Activated CD4-positive, alpha-beta T cell treated with anti-CD3 and anti-CD28 coated beads for 4 hours (primary cell): ENCODE measurements around the gene ARCN1.

Experiments
- DNase-seq, 2 donors: peaks; one replicate each; pipeline ENCODE4 v3.0.0-alpha.2; 2020

ARCN1 gene

DNA sequence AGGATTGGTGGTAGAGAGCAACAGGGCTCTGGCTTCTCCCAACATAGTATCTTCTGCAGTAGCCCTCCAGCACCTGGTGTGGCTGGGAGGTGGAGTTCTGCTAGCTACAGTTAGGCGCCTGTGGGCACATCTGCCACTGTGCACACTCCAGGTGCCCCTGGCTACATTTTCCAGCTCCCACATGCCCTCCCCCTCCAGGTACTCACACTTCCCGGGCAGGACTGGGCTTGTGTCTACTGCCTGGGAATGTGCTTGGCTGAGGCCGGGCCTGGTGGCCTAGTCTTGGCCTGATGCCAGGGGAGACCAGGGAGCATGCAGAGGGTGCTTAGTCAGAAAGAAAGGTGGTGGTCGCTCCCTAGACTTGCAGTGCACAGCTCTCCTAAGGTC lies 51.1 kb downstream of the ARCN1 start:
- DNase-seq: no peak

DNA sequence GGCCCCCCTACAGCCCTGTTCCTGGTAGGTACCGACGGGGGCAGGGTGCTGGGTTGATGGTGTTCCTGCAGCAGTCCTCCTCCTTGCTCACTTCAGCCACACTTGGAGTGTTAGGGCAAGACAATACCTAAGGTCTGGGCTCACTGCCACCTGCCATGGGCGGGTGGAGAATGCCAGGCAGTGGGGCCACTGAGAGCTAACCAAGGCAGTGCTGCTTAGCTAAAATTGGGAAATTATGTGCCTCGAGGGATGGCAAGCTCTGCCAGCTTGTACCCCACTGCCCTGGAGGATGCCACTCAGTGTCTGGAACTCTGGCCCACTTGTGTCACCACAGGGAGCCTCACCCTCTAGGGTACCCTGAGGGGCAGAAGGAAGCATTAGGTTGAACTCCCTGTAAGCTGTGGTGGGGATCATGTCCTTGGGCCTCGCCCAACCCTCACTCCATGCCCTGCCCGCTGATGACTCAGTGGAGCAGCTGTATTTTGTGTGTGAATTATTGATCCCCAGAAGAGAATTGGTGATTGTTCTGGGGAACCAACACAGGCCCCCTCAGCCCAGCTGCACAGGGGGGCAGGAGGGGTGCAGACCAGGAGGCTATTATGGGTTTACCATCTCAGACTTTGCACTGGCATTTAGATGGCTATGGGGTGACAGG lies 53.0 kb downstream of the ARCN1 start:
- DNase-seq: no peak

DNA sequence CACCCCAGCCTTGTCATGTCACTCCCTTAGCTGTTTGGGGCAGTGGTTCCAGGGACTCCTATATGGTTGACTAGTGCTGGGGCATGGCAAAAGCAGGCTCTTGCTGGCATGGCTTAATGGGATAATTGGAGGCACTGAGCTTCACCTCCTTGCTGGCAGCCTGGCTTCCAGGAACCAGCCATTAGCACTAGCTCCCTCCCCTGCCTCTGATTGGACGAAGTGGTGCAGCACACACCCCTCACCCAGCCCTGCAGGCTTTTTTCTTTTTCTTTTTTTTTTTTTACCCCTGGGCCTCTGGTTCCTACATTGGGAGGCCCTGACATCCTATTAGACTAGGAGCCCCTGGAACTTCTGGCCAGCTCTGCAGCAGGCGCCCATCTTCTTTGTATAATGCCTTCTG lies 53.8 kb downstream of the ARCN1 start:
- no peak for DNase-seq

DNA sequence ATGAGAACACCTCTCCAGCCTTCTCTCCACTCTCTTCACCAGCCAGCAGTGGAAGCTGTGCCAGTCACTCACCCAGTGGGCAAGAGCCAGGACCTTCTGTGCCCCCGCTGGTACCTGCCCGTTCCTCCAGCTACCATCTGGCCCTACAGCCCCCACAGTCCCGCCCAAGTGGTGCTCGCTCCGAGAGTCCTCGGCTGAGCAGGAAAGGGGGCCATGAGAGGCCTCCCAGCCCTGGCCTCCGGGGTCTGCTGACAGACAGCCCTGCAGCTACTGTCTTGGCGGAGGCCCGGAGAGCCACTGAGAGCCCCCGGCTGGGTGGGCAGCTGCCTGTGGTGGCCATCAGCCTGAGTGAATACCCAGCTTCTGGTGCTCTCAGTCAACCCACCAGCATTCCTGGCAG lies 55.4 kb downstream of the ARCN1 start:
- DNase-seq: no peak

DNA sequence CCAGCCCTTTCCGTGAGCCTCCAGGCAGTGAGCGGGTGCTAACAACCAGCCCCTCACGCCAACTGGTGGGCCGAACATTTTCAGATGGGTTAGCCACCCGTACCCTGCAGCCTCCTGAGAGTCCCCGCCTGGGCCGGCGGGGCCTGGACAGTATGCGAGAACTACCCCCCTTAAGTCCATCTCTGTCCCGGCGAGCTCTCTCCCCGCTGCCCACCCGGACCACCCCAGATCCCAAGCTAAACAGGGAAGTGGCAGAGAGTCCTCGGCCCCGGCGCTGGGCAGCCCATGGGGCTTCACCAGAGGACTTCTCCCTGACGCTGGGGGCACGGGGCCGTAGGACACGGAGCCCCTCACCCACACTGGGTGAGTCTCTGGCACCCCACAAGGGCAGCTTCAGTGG lies 55.8 kb downstream of the ARCN1 start:
- no peak for DNase-seq

DNA sequence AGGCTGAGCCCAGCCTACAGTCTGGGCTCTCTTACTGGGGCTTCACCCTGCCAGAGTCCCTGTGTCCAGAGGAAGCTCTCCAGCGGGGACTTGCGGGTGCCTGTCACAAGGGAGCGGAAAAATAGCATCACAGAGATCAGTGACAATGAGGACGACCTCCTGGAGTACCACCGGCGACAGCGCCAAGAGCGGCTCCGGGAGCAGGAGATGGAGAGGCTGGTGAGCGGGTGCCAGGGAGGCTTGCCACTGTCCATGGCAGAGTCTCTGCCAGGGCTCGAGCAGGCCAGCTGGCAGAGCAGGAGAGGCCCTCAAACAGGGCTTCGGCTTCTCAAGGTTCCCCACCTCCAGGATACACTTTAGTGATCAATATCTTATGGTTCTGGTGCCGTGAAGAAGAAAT lies 56.2 kb downstream of the ARCN1 start:
- DNase-seq: no peak

DNA sequence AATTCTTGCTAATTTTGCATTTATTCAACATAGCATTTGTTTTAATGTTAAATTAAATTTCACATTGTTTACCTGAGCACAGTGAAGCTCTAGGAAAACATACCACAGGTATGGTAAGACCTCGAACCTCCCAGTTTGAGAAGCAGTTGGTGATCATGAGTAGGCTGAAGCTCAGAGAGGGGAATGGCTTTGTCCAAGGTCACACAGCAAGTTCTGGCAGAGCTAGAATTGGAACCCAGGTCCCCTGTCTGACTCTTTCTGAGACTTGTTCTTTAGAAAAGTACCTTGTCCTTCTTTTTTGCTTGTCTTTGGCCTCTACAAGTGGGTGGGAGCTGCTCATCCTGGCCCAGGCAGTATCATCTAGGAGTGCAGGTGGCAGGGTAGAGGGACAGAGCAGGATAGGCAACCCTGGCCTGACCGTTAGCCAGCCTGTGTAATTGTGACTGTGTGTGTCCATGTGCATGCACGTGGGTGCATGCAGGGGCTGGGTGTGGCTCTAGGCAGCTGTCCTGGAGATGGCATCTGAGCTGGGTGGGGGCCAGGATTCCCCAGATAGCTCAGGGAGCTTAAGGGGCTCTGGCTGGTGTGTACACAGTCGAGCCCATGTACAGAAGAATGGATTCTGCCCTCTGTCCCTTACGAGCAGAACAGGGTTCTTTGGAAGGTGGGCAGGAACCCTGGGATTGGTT lies 56.8 kb downstream of the ARCN1 start:
- DNase-seq: no peak

DNA sequence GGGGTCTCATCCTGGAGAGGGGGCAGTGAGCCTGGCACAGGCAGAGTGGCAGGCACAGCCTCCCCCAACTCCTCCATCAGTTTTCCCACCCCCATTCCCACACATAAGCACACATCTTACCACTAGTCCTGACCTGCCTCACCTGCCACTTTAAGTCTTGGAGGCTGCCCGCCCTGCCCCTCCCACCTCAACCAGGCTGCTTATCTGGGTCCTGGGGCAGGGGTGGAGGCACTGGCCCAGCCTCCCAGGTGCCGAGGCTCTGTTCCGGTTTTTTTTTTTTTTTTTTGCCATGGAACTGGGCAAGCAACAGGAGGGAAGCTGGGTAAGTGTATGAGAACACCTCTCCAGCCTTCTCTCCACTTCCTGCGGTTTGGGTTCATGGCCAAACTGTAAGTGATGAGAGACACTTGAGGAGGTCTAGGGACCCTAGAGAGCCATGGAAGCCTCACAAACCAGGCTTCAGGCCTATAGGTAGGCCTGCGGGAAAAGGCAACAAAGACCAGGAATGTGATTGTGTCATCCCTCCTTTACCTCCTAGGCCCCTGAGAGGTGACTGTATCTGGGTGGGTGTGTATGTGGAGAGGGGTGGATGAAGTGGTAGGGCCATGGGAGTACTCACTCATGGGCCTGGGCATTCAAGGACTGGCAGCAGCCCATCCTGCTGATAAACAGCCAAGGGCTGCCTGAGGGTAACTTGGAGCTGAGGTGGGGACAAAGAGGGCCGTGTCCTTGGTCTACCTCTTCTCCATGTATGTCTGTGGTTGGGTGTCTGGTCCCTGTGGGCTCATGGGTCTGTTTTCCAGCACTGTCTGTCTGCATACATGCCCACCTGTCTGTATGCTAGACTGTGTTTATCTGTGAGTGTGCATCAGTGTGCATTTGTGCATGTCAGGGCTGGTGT lies 57.8 kb downstream of the ARCN1 start:
- DNase-seq: no peak

DNA sequence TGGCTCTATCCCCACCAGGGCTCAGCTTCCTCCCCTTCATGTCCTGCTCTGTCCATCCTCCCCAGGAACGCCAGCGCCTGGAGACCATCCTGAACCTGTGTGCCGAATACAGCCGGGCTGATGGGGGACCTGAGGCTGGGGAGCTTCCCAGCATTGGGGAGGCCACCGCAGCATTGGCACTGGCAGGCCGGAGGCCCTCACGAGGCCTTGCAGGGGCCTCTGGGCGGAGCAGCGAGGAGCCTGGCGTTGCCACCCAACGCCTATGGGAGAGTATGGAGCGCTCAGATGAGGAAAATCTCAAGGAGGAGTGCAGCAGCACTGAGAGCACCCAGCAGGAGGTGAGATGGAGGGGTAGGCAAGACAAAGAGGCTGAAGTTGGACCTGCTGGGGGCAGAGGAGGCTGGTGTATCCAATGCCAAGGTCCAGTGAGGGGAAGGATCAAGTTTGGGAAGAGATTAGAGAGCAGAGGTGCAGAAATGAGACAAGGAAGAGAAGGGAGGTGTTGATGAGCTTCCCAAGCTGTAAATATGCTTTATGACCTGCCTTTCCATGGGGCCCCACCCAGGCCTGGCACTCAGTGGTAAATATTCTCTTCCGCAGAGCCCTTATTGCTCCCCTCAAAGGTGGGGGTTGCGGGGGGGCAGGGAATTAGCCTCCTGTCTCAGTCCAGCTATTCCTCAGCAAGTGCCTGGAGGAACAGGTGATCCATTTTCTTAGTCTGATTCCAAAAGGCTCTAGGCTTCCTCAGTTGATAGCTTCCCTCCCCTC lies 59.1 kb downstream of the ARCN1 start:
- DNase-seq: no peak

DNA sequence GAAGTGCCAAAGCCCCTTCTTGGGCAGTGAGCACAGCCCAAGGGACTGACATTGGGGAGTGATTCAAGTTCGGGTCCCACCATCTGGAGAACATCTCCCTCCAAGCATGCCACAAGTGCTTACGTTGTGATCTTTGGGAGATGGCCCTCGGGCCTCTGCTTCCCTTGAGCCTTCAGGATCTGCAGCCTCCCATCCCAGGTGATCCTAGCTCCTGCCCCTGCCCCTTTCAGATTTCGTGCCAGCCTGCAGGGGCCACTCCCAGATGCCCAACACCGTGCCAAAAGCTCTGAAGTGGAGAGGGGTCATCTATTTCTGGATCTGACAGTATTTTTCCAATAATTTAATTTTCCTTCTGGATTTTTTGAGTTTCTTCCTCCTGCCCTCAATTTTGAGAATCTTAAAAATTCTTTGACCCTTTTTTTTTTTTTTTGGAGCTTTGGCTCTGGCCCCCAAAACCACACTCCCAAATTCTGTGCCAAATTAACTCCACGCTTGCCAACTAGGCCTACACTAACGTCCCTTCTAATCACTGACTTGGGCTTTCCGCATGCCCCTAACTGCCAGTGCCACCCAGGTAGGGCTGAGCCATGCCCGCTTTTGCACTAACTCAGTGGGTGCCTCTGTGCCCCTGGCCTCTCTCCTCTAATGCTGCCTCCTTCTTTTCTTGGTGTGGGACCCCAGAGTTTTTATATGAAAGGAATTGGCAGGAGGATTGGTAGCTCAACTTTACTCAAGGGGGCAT lies 60.5 kb downstream of the ARCN1 start:
- no peak for DNase-seq

DNA sequence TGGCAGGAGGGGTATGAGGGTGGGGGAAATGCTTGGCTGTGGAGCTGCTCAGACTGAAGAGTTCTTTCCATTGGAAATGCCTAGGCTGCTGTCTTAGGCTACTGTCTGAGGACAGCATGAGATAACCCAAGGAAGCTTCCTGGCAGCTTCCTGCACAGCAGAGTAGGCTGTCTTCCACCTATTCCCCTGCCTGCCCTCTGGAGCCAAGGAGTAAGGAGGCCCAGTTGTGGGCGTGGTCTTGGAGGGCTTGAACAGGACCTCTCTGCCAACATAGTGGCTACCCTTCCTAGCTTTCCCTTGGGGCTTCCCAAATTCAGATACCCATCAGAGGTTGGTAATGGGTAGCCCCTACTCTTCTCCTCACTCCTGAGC lies 61.1 kb downstream of the ARCN1 start:
- no peak for DNase-seq

DNA sequence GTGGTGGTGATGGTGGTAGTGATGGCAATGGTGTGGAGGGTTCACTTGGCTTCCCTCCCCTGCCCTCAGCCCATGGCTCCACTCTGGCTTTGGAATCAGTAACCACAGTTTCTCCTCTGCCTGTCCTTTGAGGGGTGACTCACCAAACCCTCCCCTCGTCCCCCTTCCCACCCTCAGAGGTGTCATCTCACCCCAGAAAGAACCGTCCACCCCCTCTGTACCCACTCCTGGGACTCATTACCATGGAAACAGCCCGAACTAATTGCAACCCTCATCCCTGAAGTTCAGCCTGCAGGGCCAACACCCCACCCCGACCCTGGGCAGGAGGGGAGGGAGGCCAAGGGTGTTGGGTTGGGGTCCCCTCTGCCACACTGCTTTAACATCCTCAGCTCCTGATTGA lies 61.8 kb downstream of the ARCN1 start:
- DNase-seq: no peak

DNA sequence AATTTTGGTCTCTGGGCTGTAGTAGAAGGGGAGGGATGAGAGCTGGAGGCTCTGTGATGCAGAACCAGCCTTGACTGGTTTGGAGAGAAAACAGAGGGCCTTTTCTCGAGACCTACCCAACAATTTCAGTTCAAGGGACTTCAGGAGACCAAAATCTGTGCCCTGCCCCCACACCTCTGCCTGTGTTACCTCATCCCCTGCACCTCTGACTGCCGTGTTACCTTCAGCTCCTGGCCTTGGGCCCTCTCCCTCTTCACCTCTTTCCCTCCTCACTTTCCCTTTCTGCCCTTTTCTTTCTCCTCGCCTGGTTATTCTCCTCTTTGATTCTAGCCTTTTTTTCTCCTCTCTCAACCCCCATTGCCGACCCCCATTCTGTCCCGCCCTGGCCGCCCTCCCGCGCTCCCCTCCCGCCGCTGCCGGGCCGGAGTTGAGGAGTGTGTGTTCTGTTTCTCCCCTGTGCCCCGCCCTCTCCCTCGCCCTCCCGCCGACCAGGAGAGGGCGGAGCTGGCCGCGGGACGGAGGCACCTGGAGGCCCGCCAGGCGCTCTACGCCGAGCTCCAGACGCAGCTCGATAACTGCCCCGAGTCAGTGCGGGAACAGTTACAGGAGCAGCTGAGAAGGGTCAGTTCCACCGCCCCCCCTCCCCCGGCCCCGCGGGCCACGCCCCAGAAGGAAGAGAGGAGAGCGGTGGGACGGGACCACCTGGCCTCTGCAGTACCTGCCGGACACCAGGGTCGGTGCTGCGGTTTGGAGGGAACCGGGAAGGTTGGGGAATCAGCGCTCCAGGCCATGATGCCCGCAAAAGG lies 62.4 kb downstream of the ARCN1 start:
- DNase-seq: no peak

DNA sequence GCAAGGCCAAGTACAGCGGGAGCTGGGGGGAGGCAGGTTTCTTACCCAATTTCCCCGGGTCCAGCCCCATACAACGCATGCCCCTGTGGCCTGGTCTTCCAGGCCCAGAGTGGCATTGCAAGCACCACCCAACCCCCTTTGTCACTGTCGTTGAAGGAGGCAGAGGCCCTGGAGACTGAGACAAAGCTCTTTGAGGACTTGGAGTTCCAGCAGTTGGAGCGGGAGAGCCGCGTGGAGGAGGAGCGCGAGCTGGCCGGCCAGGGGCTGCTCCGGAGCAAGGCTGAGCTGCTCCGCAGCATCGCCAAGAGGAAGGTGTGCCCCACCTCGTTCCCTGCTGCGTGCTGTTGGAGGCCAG lies 63.0 kb downstream of the ARCN1 start:
- DNase-seq: no peak

DNA sequence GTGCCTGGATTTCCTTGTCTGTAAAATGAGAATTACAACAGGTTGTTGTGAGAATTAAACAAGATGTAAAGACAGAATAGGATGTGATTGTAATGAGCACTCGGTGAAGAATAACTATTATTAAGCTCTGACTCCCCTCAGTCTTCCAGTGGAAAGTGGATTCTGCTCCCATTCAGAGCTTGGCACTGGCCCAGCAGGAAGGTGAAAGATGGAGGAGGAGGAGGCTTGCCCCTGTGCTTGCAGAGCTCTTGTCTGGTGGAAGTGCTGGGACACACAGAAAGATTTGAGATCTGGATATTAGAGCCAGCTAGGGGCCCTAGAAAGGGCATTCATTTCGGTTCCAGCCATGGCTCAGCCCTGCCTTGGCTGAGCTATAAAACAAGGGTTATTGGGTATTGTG lies 63.4 kb downstream of the ARCN1 start:
- no peak for DNase-seq

DNA sequence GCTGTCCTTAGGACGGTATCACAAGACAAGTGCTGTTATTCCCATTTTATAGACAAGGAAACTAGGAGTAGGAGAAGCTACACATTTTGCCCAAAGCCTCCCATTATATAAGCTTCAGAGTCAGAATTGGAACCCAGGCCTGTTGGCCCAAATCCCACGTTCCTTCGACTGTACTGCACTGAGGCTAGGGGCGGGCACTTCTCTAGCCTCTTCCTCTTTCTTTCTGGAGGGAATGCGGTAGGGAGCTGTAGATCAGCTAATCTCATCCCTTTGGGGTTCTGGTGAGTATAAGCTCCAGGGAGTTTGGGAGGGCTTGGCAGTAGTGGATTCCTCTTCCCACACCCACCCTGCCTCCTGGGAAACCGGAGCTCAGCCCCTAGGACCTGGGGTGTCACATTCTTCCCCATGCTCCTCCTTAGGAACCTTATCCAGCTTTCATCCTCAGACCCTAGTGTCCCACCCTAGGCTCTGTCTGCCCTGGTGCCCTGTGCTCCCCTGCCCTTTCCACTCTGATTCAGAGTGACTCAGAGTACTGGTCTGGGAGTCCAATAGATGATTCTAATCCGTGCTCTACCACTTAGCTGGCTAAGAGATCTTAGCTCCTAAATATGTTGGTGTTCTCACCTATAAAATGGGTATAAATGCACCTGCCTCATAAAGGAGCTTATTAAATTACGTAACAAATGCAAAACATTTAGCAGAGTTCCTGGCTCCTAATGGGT lies 64.5 kb downstream of the ARCN1 start:
- no peak for DNase-seq

DNA sequence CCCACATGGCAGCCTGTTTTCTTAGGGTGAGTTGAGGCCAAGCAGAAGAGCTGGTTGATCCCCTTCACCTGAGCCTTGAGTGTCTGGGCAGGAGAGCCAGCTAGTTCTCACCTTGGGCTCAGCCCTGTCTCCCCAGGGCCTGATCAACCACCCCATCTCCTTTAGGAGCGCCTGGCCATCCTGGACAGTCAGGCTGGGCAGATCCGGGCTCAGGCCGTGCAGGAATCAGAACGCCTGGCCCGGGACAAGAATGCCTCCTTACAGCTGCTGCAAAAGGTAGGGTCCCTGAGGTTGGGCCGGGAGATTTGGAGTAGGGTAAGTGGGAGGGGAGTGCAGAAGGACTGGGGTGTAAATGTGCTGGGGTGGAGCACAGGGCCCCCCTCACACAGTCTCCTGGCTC lies 66.5 kb downstream of the ARCN1 start:
- no peak for DNase-seq

DNA sequence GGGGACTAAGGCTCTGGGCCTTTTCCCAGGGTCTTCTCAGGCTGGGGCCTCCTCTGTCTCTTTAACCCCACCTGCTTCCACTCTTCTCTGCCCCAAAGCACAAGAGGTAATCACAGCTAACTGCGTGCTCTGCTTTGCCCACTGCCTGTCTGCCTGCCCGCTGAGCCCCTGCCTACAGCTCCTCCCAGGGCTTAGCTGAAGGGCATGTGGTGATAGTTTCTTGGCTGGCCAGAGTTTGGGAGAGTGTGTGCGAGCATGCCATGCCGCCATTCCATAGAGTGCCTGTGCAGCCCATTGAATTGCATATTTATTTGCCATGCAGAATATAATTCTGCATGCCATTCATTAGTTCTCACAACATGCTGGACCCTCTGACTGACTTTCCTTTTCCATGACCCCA lies 67.7 kb downstream of the ARCN1 start:
- no peak for DNase-seq

DNA sequence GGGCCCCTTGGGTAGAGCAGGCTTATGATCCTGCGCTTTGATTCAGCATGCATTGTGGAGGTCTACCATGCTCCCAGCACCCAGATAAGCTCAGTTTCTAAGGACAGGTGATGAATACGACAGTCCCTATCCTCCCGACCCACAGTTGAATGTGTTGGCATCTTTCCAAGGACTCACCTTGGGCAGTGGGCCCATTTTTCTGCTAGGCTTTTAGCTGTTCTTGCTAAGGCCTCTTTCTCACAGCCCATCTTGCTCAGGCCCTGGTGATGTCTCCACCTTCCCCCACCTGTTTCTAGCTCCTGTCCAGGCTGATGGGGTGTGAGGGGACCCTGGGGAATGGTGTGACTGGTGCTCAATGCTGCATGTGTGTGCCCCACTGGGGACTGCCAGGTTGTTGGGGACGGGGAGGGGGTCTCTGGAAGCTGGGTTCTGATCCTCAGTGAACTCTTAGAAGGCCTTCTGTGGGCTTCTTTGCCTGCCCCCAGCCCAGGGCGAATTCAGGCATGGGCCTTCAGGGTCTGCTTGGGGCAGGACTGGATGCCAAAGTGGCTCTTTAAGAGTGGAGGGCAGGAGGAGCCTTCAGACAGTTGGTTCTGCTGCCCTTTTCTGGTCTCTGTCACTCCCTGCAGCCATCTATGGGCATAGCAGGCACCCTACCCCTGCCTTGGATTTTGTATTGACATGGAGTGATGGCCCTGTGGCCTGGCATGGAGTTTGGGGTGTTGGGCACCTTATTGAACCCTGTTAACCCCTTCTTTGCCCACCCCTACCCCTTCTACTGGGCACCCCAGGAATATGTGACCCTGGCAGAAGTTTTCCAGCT lies 68.3 kb downstream of the ARCN1 start:
- DNase-seq: no peak

DNA sequence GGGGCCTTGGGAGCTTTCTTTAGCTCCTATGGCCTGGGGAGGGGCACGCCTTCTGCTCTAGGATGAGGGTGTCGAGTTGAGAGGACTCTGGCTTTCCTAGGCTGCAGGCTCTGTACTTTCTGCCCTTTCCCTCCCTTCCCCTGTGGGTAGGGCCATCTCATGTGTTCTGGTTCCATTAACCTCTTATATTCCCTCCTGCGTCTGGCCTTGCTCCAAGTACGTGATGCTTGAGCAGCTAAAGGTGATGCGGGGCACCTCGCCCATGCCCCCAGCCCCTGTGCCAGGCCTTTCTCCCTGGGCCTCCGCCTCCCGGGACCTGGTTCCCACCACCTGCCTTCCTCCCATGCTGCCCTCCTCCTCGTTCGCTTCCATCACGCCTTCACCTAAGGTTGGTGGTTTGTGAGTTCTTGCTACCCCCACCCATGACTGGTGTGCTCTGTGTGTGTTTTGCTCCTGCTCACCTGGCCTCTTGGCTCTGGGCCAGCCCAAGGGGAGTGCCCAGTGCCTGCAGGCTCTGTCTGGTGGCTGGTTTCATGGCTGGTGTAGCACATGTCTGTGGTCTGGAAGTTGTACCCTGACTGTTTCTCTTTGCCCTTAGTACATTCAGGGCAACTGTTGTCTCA lies 69.3 kb downstream of the ARCN1 start:
- DNase-seq: no peak
